Dermis microvascular lymphatic vessel endothelial cell (primary cell): Measurements from ENCODE around the gene DHX8. TPM values are rescaled to one million over a fixed set of nuclear protein-coding genes. Genes with fewer than 3 reads are reported as not detected.

Experiments
- DNase-seq, 2 donors: peaks; one replicate each; pipeline versions ENCODE4 v3.0.0 to v3.0.0-alpha.2; 2010; ENCODE audit warnings: low read depth in 2 of 2
- total RNA-seq: library from RNA; depleted of rRNA; stranded (reverse); fragments of >200 nt; gene quantifications from 2 replicates; pipeline ENCODE4 v1.2.1, GENCODE V29; 2014

DHX8 gene
- total RNA-seq, 1 donor from 2014 or later: 38.9 TPM

DNA sequence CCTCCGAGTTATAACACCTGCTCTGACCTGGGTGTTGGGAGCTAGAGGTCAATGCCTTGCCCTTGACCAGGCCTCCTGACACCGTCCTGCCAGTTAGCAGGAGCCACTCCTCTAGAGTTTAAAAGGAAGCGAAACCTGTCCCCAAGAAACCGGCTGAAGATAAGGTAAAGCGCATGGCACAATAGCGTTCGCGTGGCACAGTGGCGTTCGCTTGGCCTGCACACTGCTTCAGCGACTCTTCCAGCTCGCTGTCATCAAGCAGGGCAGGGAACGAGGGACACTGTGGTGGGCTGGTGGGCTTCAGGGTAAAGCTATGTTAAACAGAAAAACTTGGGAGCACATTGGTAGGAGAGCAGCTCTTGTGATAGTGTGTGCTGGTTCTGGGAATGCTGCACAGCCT, 90.6 kb downstream of the DHX8 start:
- DNase-seq: no peak

GRCh38 chr17:43574896-43575525, 91.2 kb downstream of the DHX8 start:
- DNase-seq: no peak

Other genes with a start within 250 kb of the DHX8 start
- gene RNU2-1, start 250.0 kb upstream of the DHX8 start, total RNA-seq: not detected in 2 replicates
- 0.77 and 1.5 TPM in 2 replicates for gene ARL4D, start 85.0 kb upstream of the DHX8 start, total RNA-seq
- 7.2 TPM in 2 replicates for gene ETV4, start 62.4 kb downstream of the DHX8 start, total RNA-seq
- 0.51 and 1.0 TPM in 2 replicates for gene MEOX1, start 177.9 kb downstream of the DHX8 start, total RNA-seq